ENCODE results near the gene ARRDC5.

ARRDC5 gene

GRCh38 chr19:4922530-4923275, 20.0 kb upstream of the ARRDC5 start:
- Histone ChIP-seq H3K27ac (ENCODE audit: low read depth, low read length) (no peak overlapping the region), H3K4me3 (ENCODE audit: low read length) (no peak overlapping the region), H3K4me1 (ENCODE audit: control insufficient read depth, insufficient read depth, low read length) (no peaks in the 10 kb centered on the region), H3K27me3 (ENCODE audit: control insufficient read depth, insufficient read depth, low read length) (no peaks in the 10 kb centered on the region), H3K9ac (ENCODE audit: low read length) (no peak overlapping the region), H3K36me3 (ENCODE audit: control insufficient read depth, insufficient read depth, low read length) (no peaks in the 10 kb centered on the region)

- Histone ChIP-seq H3K4me3 (ENCODE audit: low read length) (peak overlapping the region; percentile 42), H3K36me3 (ENCODE audit: control insufficient read depth, insufficient read depth, low read length) (no peaks in the 10 kb centered on the region), H3K4me1 (ENCODE audit: control insufficient read depth, insufficient read depth, low read length) (no peaks in the 10 kb centered on the region), H3K27me3 (ENCODE audit: control insufficient read depth, insufficient read depth, low read length) (no peaks in the 10 kb centered on the region), H3K9ac (ENCODE audit: low read length) (no peak overlapping the region), H3K27ac (ENCODE audit: low read depth, low read length) (no peak overlapping the region)
These were observed 13.8 kb upstream of the ARRDC5 start for GRCh38 chr19:4916292-4917082.

GRCh38 chr19:4914736-4915501, 12.2 kb upstream of the ARRDC5 start:
- H3K36me3 ChIP-seq (ENCODE audit: control insufficient read depth, insufficient read depth, low read length): no peaks in the 10 kb centered on the region
- H3K27me3 ChIP-seq (ENCODE audit: control insufficient read depth, insufficient read depth, low read length): no peaks in the 10 kb centered on the region
- H3K4me1 ChIP-seq (ENCODE audit: control insufficient read depth, insufficient read depth, low read length): no peaks in the 10 kb centered on the region
- H3K9ac ChIP-seq (ENCODE audit: low read length): no peak overlapping the region
- no peak overlapping the region for H3K27ac ChIP-seq (ENCODE audit: low read depth, low read length)
- peak overlapping the region; percentile 42 for H3K4me3 ChIP-seq (ENCODE audit: low read length)

- Histone ChIP-seq H3K4me1 (ENCODE audit: control insufficient read depth, insufficient read depth, low read length) (no peaks in the 10 kb centered on the region), H3K27ac (ENCODE audit: low read depth, low read length) (no peak overlapping the region), H3K9ac (ENCODE audit: low read length) (no peak overlapping the region), H3K36me3 (ENCODE audit: control insufficient read depth, insufficient read depth, low read length) (no peaks in the 10 kb centered on the region), H3K27me3 (ENCODE audit: control insufficient read depth, insufficient read depth, low read length) (no peaks in the 10 kb centered on the region), H3K4me3 (ENCODE audit: low read length) (no peak overlapping the region)
These were observed 11.5 kb upstream of the ARRDC5 start for GRCh38 chr19:4913996-4914735.

GRCh38 chr19:4911786-4912672, 9.3 kb upstream of the ARRDC5 start:
- Histone ChIP-seq H3K27me3 (ENCODE audit: control insufficient read depth, insufficient read depth, low read length) (no peaks in the 10 kb centered on the region), H3K4me1 (ENCODE audit: control insufficient read depth, insufficient read depth, low read length) (no peaks in the 10 kb centered on the region), H3K9ac (ENCODE audit: low read length) (no peak overlapping the region), H3K36me3 (ENCODE audit: control insufficient read depth, insufficient read depth, low read length) (no peaks in the 10 kb centered on the region), H3K27ac (ENCODE audit: low read depth, low read length) (no peak overlapping the region), H3K4me3 (ENCODE audit: low read length) (peak overlapping the region; percentile 11)

GRCh38 chr19:4911314-4911713, 8.6 kb upstream of the ARRDC5 start:
- Histone ChIP-seq H3K27me3 (ENCODE audit: control insufficient read depth, insufficient read depth, low read length) (no peaks in the 10 kb centered on the region), H3K36me3 (ENCODE audit: control insufficient read depth, insufficient read depth, low read length) (no peaks in the 10 kb centered on the region), H3K4me1 (ENCODE audit: control insufficient read depth, insufficient read depth, low read length) (no peaks in the 10 kb centered on the region), H3K27ac (ENCODE audit: low read depth, low read length) (no peak overlapping the region), H3K4me3 (ENCODE audit: low read length) (peak overlapping the region; percentile 11), H3K9ac (ENCODE audit: low read length) (no peak overlapping the region)

GRCh38 chr19:4910594-4911281, 8.0 kb upstream of the ARRDC5 start:
- H3K27ac ChIP-seq (ENCODE audit: low read depth, low read length): no peak overlapping the region

GRCh38 chr19:4909897-4910593, 7.3 kb upstream of the ARRDC5 start:
- H3K27me3 ChIP-seq (ENCODE audit: control insufficient read depth, insufficient read depth, low read length): no peaks in the 10 kb centered on the region
- H3K27ac ChIP-seq (ENCODE audit: low read depth, low read length): no peak overlapping the region
- H3K4me1 ChIP-seq (ENCODE audit: control insufficient read depth, insufficient read depth, low read length): no peaks in the 10 kb centered on the region
- no peak overlapping the region for H3K9ac ChIP-seq (ENCODE audit: low read length)
- no peaks in the 10 kb centered on the region for H3K36me3 ChIP-seq (ENCODE audit: control insufficient read depth, insufficient read depth, low read length)
- H3K4me3 ChIP-seq (ENCODE audit: low read length): peak overlapping the region; percentile 68

More at GRCh38 chr19:4910594-4911281, 8.0 kb upstream of the ARRDC5 start:
- peak overlapping the region; percentile 68 for H3K4me3 ChIP-seq (ENCODE audit: low read length)
- H3K27me3 ChIP-seq (ENCODE audit: control insufficient read depth, insufficient read depth, low read length): no peaks in the 10 kb centered on the region
- no peaks in the 10 kb centered on the region for H3K36me3 ChIP-seq (ENCODE audit: control insufficient read depth, insufficient read depth, low read length)
- H3K4me1 ChIP-seq (ENCODE audit: control insufficient read depth, insufficient read depth, low read length): no peaks in the 10 kb centered on the region
- H3K9ac ChIP-seq (ENCODE audit: low read length): no peak overlapping the region

- Histone ChIP-seq H3K9ac (ENCODE audit: low read length) (no peak within 1 kb of the TSS), H3K27ac (ENCODE audit: low read depth, low read length) (no peak within 1 kb of the TSS), H3K4me1 (ENCODE audit: control insufficient read depth, insufficient read depth, low read length) (no peaks in the 10 kb centered on the region)
These were observed 6.6 kb upstream of the ARRDC5 start, which contains the start of gene UHRF1 for GRCh38 chr19:4909156-4909896. Gene UHRF1, plus strand, starts transcription at chr19:4909501. Its CDS starts 1,385 bp downstream, at chr19:4910886.

GRCh38 chr19:4908781-4909155, 6.1 kb upstream of the ARRDC5 start:
- Histone ChIP-seq H3K4me3 (ENCODE audit: low read length) (no peak overlapping the region), H3K27ac (ENCODE audit: low read depth, low read length) (no peak overlapping the region), H3K27me3 (ENCODE audit: control insufficient read depth, insufficient read depth, low read length) (no peaks in the 10 kb centered on the region), H3K36me3 (ENCODE audit: control insufficient read depth, insufficient read depth, low read length) (no peaks in the 10 kb centered on the region), H3K9ac (ENCODE audit: low read length) (no peak overlapping the region), H3K4me1 (ENCODE audit: control insufficient read depth, insufficient read depth, low read length) (no peaks in the 10 kb centered on the region)

More at GRCh38 chr19:4909156-4909896, 6.6 kb upstream of the ARRDC5 start, which contains the start of gene UHRF1:
- H3K4me3 ChIP-seq (ENCODE audit: low read length): peak within 1 kb of the TSS; percentile 68
- no peaks in the 10 kb centered on the region for H3K36me3 ChIP-seq (ENCODE audit: control insufficient read depth, insufficient read depth, low read length)
- H3K27me3 ChIP-seq (ENCODE audit: control insufficient read depth, insufficient read depth, low read length): no peaks in the 10 kb centered on the region
